NCI-H69 (cell line): ENCODE data around the gene KLF11.
A peak's percentile ranks its signal among the peaks of the same experiment; 100 is the strongest.

Source experiments
- DNase-seq: peaks from one replicate; lab custom pipeline; 2025; lab: John Stamatoyannopoulos, UW

KLF11 gene

DNA sequence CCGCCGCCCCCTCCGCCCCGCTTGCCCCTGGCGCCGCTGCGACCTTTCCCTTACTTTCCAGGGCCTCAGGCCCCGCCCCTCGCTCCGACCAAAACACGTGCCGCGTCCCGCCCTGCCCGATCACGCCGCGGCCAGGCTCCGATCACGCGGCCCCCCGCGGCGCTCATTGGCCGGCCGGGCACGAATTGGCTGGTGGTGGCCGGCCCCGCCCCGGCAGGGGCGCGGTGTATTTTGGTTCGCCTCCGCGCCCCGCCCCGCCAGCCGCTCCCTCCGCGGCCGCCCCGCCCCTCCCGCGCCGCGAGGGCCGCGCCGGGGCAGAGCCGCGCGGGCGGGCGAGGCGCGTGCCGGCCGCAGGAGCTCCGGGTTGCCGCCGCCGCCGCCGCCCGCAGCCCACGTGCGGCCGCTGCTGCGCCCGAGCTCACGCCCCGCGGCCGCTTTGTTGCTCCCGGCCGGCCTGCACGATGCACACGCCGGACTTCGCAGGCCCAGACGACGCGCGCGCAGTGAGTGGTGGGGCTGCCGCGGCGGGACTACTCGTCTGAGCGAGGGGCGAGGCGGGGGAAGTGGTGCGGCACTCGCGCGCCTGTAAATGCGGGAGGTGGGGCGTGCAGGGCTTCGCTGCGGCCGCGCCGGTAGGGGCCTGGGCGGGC, at the start of gene KLF11:
KLF11 (plus strand) TSS at position 295 of the 650 bp plus-strand sequence; CDS start at position 462, 167 bp downstream.
- peak; percentile 95 for DNase-seq

DNA sequence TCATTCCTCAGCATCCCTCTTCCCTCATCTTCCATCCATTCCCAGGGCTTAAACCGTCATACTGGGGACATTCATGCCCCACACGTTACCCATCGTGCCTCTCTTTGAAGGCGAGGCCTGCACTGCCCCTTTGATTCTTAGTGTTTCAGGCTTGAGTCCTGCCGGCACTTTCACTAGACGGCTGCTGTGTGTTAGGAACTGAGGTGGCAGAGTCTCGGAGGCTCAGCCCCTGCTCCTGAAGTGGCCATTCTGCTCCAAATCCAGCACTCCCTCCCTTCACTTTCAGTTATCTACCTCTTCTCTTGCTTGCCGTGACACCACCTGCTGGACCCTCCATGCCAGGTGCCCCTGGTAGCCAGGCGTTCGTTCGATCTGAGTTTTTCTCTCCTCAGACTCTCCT, 48.9 kb upstream of the KLF11 start:
- no peak for DNase-seq

DNA sequence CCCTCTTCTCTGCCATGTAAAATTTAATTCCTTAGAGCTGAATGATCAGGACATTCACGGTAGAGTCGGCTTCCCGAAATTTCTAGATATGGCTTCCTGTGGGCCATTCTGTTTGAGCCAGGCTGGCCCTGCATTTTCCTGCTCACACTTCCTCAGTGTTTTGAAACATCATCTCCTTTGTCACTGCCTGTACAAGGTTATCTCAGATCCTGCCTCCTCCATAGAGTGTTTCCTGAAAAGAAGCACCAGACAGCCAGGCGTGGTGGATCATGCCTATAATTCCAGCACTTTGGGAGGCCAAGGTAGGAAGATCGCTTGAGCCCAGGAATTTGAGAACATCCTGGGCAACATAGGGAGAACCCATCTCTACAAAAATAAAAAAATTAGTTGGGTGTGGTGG, 48.3 kb upstream of the KLF11 start:
- DNase-seq: no peak

DNA sequence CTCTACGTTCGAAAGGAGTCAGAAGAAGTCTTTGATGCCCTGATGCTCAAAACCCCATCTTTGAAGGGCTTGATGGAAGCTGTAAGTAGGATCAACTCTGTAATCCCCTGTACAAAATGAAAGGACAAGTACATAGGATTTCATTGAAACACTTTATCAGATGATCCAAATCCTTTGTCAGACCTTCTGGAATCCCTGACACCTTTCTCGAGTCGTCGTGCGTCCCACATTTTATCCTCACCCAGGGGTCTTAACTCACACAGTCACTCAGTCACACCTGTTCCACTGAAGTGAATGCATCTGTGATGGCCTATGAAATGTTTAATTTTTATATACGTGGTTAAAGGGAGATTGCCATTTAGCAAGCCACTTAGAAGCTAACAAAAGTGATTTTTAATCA, 47.0 kb upstream of the KLF11 start:
- no peak for DNase-seq

DNA sequence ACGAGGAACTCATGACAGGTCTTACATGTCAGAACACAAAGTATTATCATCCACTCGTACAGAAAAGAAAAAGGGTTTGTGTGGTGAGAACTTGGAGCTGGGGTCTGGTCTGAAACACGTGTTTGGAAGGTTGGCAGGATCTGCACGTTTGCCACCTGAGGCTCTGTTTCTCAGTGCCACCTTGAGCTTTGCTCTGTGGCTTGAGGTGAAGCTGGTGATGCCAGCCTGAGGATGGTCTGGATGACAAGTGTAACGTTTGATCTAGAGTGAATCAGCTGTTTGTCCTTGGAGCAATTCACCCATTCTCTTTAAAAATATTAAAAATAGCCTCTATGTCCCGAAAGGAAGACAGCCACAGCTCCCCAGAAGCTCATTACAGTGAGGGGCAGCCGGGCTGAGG, 45.4 kb upstream of the KLF11 start:
- no peak for DNase-seq

DNA sequence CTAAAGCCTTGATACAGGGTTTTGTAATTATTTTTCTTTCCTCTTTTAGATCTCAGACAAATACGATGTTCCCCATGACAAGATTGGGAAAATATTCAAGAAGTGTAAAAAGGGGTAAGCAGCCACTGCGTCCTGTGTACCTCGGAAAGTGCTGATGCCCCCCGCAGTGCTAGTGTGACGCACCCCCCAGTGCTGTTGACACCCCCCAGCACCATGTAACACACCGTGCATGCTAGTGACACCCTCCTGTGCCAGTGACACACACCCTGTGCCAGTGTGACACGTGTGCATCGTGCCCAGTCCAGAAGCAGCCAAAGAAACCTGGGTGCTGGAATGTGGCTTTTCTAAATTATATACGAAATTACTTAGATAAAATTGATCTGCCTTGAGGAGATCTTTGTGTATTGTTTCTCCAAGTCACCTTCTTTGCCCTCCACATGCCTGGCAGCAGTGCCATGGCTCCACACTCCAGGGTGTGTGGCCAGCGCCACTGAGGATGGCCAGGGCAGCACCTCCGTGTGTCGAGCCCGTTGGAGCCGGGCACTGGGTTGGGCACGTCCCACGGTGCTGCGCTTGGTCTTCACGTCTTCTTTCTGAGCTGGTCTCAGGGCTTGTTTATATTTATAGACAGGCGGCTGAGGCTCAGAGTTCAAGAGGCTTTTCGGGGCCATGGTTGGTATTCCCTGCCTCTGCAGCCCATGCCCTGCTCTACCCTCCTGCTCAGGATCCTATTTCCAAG, 44.3 kb upstream of the KLF11 start:
- no peak for DNase-seq

DNA sequence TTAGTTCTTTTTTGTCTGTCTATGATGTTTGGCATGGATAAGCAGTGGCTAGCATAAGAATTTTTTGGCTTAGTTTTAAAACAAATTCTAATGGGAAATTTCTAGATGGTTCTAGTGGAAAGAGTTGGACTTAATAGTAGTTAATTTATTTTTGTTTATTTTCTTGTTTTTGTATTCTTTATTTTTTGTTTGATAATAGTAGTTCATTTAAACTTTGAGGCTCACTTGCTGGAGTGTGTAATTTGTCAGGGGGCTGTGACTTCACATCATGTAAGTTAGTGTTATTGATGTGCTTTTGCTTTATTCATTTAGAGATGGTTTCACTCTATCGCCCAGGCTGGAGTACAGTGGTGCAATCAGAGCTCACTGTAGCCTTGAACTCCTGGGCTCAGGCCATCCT, 43.7 kb upstream of the KLF11 start:
- DNase-seq: no peak

DNA sequence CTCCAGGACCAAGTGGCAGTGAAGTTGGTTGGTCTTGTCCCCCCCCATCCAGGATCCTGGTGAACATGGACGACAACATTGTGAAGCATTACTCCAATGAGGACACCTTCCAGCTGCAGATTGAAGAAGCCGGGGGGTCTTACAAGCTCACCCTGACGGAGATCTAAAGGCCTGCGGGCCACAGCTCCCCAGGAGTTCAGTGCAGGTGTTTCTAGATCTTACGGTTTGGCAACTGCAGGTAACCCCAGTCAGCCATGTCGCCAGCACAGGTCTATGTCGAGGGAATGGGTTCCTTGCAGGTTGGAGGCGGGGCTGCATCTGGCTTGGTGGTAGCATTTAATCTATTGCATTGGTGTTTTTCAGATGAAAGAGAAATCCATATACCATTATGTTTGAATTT, 42.8 kb upstream of the KLF11 start:
- DNase-seq: no peak

DNA sequence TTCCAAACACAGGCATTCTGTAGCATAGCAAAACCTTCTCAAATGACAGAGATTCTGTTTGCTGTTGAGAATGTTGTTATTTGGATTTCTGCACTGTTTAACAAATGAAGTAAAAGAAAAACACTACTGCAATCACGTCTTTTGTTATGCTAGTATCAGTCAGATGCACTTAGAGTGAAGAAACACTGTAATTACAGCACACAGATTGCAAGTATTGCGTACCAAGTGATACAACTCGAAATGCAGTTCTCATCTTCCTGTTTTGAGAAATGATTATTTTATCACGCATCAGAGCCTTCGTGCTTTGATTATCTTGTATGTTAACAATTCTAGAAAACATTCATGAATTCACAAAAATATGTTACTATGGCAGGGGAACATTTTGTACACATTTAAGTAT, 41.8 kb upstream of the KLF11 start:
- DNase-seq: no peak

DNA sequence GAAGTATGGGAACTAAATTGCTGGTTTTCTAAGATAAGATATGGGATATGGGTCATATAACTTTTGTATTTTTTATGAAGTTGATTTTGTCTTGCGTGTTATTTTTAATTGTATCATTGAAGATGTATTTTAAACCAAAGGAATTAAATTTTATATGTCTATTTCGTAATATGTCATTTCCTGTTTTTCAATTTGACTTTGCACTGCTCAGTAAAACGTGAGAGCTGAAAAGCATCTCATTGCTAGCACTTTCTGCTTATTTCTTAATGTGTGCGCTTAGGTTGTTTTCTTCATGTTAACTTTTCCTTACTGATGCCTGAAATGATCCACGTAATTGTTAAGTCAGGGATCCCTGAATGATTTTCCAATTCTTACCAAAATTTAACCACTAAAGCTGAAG, 41.2 kb upstream of the KLF11 start:
- no peak for DNase-seq

DNA sequence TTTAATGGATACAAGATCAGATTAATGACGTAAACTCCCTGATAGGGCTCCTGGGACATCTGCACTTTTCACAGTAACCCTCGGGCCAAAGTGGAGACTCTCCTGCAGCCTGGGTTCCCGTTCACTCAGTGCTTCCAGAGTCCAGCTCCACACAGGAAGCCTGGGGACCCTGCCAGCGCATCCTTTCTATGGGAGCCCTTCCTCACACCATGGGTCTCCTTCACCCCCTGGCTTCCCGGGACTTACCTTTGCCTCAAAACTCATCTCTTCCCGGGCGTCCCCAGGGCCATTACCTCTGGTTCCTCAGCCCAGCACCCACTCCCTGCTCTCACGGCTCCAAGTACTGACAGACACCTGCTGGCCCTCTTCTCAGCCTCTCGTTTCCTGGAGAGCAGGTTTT, 40.7 kb upstream of the KLF11 start:
- DNase-seq: no peak

DNA sequence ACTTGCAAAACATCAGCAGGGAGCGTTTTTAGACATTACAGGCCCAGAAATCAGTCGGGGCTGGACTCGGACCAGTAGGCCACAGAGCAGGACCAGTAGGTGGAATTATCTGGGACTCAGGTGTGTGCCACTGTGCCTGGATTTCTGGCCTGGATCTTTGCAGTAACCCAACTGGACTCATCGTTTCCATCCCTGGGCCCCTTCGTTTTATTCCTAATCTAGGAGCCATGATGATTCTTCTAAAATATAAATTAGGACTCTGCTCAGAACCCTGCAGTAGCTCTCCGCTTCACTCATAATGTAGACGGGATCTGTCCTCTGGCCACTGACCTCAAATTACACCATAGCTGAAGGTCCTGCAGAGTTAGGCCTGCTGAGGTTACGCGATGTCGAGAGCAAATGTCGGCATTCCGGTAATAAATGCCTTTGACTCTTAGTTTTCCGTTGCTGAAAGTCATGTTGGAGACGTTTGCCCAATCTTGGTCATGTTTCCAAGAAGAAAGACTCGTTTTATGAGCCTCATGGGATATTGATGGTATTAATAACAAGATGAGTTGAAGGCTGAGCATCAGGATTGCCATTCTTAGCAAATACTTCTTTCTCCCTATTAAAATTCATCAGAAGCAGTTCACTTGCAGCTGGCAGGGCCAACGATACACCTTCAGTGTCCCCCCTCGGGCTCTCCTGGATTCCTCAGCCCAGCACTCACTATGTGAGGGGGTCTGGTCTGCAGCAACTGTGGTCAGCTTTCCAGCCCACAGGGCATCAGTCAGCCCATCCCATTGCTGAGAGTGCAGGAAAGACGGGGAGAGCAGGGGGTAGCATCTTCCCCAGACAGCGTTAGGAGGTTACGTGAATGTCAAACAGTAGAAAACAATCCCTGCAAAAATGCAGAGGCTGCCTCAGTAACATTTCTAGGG, 39.9 kb upstream of the KLF11 start:
- DNase-seq: no peak

DNA sequence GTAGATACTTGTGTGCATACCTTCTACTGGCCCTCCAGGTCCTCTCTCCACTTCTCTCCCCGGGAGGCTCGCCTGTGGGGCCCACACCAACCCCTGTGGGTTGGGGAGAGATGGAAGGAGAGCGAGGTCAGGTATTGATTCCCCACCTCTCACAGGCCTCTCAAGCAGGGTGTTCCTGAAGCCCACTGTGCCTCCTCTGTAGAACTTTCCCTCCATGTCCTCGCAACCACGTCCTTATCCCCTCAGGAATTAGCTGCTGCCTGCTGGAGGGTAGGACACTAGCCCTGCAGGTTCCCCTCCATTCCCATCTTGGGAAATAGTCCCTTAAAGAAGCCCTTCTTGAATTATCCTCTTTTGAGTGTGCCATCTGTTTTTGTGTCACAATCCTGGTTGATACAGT, 38.9 kb upstream of the KLF11 start:
- no peak for DNase-seq

DNA sequence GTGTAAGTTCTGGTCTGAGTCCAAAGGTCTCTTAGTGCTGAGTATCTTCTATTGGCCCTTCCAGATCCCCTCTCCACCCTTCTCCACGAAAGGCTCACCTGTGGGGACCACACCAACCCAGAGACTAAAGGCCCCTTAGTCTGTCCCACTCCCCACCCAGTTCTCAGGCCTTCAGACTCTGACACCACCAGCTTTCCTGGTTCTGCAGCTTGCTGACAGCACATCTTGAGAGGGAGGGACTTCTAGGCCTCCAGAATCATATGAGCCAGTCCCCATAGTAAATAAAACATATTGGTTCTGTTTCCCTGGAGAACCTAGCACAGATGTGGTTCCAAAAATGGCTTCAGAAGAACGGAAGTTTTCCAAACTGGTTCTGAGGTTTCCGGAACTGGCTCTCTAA, 38.5 kb upstream of the KLF11 start:
- no peak for DNase-seq

DNA sequence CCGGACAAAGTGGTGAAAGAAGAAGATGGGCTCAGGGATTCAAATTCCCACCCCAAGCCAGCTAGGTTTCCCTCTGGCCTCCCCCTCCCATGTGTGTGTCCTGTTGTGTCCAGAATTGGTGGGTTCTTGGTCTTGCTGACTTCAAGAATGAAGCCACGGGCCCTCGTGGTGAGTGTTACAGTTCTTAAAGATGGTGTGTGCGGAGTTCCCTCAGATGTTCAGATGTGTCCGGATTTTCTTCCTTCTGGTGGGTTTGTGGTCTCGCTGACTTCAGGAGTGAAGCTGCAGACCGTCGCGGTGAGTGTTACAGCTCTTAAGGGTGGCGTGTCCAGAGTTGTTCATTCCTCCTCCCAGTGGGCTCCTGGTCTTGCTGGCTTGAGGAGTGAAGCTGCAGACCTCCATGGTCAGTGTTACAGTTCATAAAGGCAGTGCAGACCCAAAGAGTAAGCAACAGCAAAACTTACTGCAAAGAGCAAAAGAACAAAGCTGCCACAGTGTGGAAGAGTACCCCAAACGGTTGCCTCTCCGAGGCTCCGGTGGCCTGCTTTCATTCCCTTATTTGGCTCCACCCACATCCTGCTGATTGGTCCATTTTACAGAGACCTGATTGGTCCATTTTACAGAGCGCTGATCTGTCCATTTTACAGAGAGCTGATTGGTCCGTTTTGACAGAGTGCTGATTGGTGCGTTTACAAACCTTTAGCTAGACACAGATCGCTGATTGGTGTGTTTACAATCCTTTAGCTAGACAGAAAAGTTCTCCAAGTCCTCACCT, 37.7 kb upstream of the KLF11 start:
- DNase-seq: peak; percentile 21

DNA sequence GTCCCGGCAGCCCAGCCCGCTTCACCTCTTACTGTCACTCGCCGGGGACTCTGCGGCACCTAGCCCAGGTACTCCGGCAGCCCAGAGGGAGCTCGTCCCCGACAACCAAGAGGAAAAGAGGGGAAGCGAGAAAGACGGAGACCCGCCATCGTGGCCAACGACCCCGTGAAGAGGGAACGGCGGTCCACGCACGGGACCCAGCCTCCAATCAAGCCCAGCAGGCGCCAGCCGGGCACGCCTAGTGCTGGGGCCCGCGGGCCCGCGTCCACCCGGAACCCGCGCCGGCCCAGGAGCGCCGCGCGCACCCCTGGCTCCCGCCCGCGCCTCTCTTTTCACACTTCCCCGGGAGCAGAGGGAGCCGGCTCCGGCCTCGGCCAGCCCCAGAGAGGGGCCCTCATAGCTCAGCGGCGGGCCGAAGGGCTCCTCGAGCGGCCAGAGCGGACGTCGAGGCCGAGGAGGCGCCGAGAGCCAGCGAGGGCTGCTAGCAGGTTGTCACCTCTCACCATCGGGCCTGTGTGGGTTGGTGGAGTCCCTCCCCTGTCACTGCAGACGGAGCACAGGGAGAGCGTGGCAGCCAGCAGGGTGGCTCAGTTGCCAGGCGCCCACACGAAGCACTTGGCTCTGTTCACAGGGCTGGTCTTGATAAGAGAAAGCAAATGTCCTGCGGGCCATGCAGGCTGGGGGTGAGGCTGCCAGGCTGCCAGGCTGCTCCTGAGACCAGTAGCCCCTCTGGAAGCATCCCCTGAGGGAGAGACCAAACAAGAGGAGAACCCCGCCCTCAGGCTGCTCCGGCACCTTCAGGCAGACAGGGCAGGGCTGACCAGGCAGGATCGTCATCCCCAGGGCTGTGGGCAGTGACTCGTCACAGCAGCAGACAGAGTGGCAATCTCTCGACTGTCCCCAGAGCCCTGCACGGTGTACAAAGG, 36.9 kb upstream of the KLF11 start:
- DNase-seq: peak; percentile 80

DNA sequence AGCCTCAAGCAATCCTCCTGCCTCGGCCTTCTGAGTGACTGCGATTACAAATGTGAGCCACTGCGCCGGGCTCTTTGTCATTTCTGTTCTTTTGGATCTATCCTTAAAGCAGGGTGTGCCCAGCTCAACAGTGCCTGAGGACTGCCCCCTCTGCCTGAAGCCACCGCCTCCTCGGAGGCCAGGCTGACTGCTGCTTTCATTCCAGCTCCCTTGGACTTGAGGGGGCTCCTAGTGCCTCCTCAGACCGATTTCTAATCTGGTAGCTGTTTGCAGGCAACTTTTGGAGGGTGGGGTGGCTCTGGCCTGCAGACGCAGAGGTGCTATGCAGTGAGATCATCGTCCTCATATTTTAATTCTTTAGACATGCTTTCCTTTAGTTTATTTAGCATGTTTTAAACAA, 35.9 kb upstream of the KLF11 start:
- DNase-seq: no peak

DNA sequence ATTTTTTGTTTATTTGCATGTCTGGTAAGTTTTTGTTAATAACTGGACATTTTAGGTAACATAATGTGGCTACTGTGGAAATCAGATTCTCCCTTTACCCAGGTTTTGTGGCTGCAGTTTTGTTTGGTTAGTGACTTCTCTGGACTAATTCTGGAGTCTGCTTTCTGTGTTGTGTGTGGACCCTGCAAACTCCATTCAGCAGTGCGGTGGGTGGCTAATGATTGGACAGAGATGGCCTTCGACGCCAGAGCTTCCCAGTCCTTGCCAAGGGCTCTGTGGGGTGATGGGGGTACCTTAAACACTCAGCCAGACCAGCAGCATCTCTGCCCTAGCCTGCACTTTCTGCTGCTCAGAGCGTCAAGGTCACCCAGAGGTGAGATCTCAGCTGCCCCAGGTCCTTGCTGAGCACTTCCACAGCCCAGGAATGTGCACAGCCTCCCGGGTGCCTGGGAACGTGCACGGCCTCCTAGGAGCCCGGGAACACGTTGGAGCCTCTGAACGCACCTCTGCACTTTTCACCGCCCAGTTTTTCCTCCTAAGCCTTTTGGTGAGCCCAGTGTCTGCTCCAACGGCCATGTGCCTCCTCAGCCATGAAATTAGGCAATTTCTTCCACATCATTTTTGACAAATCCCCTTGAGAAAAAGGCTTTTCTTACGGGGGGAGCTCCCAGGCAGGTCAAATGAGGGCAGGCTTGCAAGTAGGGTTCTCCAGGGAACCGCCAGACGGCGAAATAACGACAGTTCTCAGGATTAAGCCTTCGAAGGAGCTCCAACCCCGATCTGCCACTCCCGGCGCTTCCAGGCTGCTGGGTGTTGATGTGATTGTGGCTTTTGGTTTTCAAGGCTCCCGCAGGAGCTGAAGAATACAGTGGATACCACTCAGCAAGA, 35.2 kb upstream of the KLF11 start:
- DNase-seq: no peak

DNA sequence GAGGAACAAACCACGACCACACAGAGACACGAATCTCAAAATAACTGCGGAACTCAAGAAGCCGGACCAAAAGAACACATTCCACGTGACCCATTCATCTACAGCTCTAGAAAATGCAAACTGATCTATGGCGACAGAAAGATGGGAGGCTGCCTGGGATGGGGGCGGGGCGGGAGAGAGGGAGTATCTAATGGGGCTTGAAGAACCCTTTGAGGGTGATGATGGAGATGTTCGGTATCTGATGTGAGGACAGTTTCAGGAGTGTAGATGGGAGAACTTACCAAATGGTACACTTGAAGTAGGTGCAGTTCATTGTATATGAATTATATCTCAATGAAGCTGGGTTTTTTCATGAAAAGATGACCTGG, 34.6 kb upstream of the KLF11 start:
- DNase-seq: no peak

DNA sequence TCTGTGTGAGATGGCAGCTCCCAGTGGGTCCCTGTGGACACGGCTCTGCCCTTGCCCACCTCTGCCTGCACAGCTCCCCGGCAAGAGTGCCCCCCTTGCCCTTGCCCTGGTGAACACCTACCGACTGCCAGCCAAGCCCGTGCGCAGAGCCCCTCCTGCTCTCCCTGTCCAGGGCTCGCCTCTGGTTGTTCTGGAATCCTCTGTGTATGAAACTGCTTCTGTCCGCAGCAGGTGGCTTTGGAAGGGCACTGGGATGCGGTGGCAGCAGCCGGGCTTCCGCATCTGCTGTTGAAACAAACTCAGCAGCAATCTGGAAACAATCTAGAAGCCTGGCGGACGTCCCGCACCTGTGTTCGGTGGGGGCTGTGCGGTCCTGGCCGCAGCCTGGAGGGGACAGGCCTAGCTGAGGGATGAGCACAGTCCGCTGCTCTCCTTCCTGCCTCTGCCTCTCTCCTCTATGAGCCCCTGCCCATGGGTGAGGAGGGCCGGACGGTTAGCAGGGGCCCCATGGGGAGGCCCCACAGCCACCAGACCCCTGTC, 34.0 kb upstream of the KLF11 start:
- DNase-seq: no peak
